GM18511 (cell line): ENCODE data around the gene KLHDC7A.

Source experiments
- ATAC-seq: cut with Tn5 transposase; IDR thresholded peaks from one replicate; pipeline ENCODE4 v1.9.1; 2021; ENCODE audit warnings: mild to moderate bottlenecking, moderate library complexity; ENCODE audit not compliant: unreplicated experiment

The KLHDC7A gene

GRCh38 chr1:18470671-18471355 lies 9.9 kb upstream of the KLHDC7A start:
- no peak for ATAC-seq

GRCh38 chr1:18473195-18473815 lies 7.4 kb upstream of the KLHDC7A start:
- ATAC-seq = no peak

- ATAC-seq = no peak
Observed at GRCh38 chr1:18474559-18475175, 6.1 kb upstream of the KLHDC7A start.

GRCh38 chr1:18475234-18475905 lies 5.4 kb upstream of the KLHDC7A start:
- ATAC-seq = no peak

- ATAC-seq = no peak
Observed at GRCh38 chr1:18479454-18479853, 1.3 kb upstream of the KLHDC7A start.

GRCh38 chr1:18481190-18481920 lies 625 bp downstream of the KLHDC7A start:
- ATAC-seq = no peak

GRCh38 chr1:18481921-18482701 lies 1.4 kb downstream of the KLHDC7A start:
- ATAC-seq = no peak

GRCh38 chr1:18482721-18483425 lies 2.1 kb downstream of the KLHDC7A start:
- ATAC-seq = no peak

GRCh38 chr1:18484276-18484675 lies 3.5 kb downstream of the KLHDC7A start:
- ATAC-seq = no peak

- no peak for ATAC-seq
Observed at GRCh38 chr1:18484721-18485120, 4.0 kb downstream of the KLHDC7A start.

- no peak for ATAC-seq
Observed at GRCh38 chr1:18485227-18485626, 4.5 kb downstream of the KLHDC7A start.

GRCh38 chr1:18486195-18486594 lies 5.5 kb downstream of the KLHDC7A start:
- ATAC-seq = no peak

- ATAC-seq = no peak
Observed at GRCh38 chr1:18489417-18490143, 8.8 kb downstream of the KLHDC7A start.

- ATAC-seq = no peak
Observed at GRCh38 chr1:18491168-18491567, 10.4 kb downstream of the KLHDC7A start.

GRCh38 chr1:18494304-18494703 lies 13.6 kb downstream of the KLHDC7A start:
- no peak for ATAC-seq

- no peak for ATAC-seq
Observed at GRCh38 chr1:18495635-18496034, 14.9 kb downstream of the KLHDC7A start.

- no peak for ATAC-seq
Observed at GRCh38 chr1:18496056-18496455, 15.3 kb downstream of the KLHDC7A start.

- no peak for ATAC-seq
Observed at GRCh38 chr1:18496497-18497235, 15.9 kb downstream of the KLHDC7A start.
